HTERT RPE-1 (cell line): Measurements from ENCODE around the gene SUMF2.
"Not testable (repeated sequence)": the region's sequence is repeated elsewhere in the genome, so short reads cannot be mapped to it uniquely, and the experiment has no call there.

Experiments
- in situ Hi-C: fragments of 300-500 bp; cut with MboI; formaldehyde crosslinking; loops from 4 replicates; pipeline ENCODE4 v1.14.3; 2020; ENCODE audit warnings: low sequenced_read_pairs

SUMF2 gene

DNA sequence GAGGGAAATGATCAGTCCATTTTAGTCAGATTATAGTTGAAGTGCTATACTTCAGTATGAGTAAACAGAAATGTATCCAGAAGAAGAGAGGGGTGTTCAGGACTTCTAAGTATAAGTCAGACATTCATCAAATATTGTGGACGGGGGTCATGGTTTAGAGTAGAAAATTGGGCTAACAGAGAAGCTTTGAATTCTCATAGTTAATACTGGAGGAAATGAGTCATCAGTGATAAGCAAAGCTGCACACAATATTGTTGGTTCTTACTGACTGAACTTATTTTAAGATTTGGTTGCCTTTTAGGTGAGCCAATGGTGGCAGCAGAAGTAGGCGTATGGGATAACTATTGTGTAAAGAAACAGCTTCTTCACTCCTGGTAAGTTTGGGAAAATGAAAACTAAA, 1.7 kb upstream of the SUMF2 start:
- in situ Hi-C loops = no loop called here

DNA sequence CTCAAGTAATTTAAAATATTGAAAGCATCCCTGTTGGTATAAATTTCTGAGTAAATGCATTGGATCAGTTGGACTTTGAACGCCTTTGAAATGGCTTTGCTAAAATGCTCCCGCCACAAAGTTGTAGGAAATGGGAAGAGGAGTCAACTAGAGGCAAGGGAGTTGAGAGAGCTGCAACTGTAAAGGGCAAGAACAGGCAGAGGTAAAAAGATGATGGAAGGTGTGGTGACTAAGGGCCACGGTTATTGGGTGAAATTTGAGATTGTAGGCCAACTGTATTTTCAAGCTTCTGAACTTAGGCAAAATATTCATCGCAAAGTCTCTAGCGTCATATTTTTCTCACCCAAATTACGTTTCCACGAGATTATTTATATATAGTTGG, 595 bp upstream of the SUMF2 start:
- in situ Hi-C loops = no loop called here

DNA sequence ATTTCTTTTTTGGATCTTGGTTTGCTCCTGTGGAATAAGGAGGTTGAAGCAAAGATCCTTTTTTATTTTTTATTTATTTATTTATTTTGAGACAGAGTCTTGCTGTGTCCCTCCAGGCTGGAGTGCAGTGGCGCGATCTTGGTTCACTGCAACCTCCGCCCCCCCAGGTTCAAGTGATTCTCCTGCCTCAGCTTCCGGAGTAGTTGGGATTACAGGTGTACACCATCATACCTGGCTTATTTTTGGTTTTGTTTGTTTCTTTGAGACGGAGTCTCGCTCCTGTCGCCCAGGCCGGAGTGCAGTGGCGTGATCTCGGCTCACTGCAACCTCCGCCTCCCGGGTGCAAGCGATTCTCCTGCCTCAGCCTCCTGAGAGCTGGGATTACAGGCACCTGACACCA, 2.3 kb downstream of the SUMF2 start:
- in situ Hi-C loops = not testable (repeated sequence)

DNA sequence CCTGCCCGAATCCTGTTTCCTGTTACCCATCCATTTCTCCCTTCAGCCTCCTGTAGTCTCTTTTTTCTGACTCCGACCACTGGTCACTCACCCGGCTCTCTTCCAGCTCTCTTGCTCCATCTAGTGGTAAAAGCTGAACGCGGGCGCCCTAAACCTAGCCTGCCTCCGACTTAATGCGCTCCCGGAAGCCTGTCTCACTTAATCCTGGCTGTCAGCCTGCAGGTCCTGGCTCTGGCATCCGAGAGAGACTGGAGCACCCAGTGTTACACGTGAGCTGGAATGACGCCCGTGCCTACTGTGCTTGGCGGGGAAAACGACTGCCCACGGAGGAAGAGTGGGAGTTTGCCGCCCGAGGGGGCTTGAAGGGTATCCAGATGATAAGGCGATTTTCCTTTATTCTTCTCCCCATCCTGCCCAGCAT, 10.3 kb downstream of the SUMF2 start:
- in situ Hi-C loops = no loop called here

DNA sequence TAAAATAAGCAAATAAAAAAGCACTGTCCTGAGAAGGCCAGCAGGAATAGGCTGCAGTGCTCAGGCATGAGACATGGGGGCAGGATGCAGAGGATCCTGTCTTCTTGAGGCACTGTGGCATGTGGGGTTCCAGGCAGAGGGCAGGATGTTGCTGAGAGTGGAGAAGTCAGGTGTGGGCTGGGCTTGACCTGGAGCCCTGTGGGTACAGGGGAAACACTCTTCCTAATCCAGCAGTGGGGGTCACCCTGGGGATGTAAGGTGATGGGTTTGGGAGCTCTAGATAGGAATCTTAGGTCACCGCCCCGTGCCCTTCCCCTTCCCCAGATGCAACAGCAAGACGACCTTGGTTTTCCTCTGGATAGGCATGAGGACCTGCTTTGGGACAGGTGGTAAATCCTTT, 13.6 kb downstream of the SUMF2 start:
- in situ Hi-C loops = no loop called here

DNA sequence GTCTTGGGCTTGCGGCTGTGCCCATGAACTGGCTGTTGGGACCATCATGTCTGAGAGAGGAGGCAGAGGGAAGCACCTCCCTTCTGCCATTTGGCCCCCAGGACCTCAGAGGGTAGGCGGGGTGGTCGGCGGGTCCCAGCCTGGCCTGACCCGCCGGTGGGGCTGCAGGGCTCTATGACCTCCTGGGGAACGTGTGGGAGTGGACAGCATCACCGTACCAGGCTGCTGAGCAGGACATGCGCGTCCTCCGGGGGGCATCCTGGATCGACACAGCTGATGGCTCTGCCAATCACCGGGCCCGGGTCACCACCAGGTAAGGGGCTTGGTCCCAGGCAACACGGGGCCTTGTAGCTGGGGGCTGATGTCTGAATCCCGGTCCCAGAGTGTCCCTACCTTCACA, 14.1 kb downstream of the SUMF2 start:
- in situ Hi-C loops = no loop called here

DNA sequence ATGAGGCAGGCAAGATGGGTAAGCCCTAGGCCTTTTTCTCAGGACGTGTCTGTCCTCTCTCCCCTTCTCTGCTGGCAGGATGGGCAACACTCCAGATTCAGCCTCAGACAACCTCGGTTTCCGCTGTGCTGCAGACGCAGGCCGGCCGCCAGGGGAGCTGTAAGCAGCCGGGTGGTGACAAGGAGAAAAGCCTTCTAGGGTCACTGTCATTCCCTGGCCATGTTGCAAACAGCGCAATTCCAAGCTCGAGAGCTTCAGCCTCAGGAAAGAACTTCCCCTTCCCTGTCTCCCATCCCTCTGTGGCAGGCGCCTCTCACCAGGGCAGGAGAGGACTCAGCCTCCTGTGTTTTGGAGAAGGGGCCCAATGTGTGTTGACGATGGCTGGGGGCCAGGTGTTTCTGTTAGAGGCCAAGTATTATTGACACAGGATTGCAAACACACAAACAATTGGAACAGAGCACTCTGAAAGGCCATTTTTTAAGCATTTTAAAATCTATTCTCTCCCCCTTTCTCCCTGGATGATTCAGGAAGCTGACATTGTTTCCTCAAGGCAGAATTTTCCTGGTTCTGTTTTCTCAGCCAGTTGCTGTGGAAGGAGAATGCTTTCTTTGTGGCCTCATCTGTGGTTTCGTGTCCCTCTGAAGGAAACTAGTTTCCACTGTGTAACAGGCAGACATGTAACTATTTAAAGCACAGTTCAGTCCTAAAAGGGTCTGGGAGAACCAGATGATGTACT, 15.5 kb downstream of the SUMF2 start:
- in situ Hi-C loops = no loop called here

DNA sequence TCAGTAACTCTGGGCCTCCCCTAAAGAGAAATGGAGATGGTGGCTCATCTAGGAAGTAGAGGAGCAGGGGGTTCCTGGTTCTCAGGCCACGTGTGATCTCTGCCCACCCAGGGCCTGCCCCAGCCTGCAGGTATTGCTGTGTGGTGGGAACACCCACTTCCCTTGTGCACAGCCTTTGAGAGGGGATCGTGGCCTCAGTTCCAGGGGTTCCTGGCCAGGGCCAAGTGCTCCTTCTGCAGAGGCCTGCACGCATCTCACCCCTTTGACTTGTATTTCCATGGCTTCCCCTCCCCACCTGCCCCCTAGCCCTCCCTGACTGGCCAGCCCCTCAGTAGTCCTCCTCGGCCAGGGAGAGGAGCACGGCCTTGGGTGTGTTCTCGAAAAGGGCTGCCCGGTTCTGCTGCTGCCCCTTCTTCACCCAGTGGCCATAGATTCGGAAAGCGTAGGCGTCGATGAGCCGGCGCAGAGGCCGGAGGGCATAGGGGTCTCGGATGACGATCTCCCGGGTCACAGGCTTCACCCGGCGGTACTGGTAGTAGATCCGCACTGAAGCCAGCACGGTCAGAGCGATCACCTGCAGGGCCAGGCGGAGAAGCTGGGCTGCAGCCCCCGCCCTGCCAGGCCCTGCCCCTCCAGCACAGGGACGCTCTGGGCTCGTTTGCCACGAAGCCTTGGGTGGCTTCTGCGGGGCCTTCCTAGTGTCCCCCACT, 16.8 kb downstream of the SUMF2 start:
- in situ Hi-C loops = not testable (repeated sequence)

DNA sequence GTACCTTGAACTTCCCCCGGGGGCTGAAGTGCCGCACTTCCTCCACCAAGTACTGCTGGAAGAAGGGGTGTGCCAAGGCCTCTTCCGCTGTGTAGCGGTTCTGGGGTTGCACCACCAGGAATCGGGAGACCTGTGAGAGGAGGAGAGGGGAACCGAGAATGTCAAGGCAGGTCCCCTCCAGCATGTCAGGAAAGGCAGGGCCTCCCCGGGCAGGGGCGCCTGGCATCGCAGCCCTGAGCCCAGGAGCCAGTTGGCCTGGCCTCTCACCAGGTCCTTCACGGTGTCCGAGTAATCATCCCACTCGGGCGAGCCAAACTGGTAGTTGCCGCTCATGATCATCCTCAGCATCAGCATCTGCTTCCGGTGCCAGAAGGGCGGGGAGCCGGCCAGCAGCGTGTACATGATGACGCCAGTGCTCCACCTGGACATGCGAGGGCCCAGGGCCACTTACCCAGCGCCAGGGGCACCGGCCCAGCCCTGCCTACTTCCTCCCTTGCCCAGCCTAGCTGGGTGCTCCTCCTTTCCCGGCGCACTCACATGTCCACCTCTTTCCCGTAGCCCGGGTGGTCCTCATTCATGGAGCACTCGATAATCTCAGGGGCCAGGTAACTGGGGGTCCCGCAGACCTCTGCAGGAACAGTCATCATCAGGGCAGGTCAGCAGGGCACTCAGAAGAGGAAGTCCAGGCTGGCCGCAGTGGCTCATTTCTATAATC, 17.7 kb downstream of the SUMF2 start:
- in situ Hi-C loops = no loop called here

DNA sequence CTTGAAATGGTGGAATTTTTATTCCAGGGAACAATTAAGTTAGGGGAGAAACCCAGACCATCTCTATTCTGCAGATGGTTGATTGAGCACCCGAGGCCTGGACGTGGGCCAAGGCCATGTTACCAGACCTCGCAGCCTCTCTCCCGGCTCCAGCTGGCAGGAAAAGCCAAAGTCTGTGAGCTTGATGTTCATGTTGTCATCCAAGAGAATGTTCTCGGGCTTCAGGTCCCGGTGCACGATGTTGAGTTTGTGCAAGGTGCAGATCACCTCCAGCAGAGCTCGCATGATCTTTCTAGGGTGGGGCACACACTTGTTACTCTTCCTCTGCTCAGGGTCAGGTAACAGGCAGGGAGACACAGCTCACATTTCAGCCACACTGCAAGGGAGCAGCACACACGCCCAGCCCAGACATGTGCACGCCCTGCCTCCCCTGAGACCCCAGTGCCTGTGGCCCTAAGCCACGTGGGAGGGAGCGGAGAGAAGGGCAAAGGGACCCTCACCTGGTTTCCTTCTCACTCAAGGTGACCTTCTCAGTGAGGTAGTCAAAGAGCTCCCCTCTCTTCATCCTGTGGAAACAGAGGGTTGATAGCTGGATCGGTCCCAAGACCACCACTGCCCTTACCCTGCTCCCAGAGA, 19.2 kb downstream of the SUMF2 start:
- in situ Hi-C loops = no loop called here

DNA sequence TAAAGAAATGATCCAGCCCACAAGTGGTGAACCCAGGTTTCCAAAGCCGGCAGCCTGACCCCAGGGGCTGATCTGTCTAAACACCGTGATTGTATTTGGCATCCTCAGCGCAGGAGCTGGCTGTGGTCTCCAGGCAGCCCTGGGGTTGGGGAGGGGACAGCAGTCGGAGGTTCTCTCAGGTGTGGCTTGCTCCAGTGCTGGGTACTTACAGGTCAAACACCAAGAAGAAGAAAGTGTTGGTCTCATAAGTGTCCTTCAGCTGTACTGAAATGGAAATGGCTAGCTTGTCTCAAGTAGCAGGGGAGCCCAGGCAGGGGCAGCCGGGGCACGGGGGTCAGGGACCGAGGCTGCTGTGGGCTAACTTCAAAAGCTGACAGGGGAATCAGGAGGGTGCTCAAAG, 22.7 kb downstream of the SUMF2 start:
- in situ Hi-C loops = no loop called here

DNA sequence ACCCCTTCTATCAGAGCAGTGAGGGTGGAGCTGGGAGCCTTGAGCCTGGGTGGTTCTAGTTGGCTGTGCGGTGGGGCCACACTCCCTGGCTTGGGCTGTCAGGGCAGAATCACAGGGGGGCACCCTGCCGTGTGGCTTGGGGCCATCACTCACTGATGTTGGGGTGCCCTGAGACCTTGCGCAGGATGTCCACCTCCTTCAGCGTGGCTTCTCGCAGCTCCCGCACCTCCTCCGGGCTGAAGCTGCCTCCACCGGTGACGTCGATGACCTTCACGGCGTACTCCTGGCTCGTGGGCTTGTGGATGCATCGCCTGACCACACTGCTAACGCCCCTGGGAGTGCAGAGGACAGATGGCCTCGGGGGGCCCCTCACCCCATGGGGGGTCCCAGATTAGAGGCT, 23.4 kb downstream of the SUMF2 start:
- in situ Hi-C loops = no loop called here

DNA sequence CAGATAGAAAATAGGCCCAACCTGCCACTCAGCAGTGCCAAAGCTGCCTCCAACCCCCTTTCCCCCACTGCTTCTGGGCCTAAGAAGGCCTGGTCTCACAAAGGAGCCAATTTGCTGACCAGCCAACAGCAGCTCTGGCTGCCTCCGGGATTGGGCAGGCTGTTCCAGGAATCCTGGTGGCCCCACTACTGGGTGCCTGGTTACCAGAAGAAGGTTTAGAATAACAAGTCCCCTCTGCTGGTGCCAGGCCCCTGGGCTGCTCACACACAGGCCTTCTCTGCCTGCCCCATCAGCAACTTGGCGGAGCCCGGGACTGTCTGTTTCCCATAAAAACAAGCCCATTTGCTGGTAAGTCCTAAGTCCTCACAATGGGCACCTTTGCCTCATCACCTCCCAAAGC, 27.5 kb downstream of the SUMF2 start:
- in situ Hi-C loops = no loop called here

DNA sequence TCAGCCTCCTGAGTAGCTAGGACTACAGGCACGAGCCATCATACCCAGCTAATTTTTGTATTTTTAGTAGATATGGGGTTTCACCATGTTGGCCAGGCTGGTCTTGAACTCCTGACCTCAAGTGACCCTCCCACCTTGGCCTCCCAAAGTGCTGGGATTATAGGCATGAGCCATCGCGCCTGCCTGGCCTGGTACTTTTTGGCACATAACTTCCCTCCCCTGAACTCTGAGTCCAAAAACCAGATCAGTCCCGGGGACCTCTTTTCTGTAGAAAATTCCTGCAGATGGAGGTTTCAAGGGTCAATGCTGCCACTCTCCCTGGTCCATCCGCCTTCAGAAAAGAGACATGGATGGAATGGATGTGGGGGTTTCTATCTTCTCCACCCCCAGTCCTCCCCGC, 28.3 kb downstream of the SUMF2 start:
- in situ Hi-C loops = not testable (repeated sequence)

DNA sequence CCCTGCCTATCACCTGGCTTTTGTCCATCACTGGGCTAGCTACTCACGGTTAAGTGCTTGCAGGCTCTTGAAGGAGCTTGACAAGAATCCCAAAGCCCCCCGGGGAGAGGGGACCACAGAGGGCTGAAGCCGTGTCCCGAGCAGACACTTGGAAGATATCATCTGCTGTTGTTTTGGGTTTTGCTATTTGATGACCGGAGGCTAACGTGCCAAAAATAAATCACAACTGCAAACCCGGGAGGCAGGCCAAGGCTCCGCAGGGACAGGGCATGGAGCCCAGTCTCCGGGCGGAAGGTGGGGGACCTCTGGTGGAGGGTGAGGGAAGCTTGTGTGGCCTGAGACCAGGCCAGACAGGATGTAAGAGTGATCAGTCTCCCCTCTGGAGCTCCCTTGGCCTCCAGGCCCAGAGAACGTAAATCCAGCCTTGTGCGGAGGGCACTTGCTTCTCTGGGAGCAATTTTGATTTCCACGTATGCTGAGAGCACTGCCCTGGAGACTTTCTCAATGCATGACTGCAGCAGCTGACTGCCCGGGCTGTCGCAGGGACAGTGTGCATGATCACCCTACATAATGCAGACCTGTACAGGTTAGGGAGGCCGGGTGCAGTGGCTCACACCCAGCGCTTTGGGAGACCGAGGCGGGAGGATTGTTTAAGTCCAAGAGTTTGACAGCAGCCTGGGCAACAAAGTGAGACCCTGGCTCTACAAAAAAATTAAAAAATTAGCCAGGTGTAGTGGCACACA, 28.9 kb downstream of the SUMF2 start, which contains the start of gene PHKG1:
Gene PHKG1 (minus strand): TSS at position 164 of the 743 bp plus-strand sequence. CDS start 4,011 bp downstream, outside the sequence.
- in situ Hi-C loops = no loop called here

DNA sequence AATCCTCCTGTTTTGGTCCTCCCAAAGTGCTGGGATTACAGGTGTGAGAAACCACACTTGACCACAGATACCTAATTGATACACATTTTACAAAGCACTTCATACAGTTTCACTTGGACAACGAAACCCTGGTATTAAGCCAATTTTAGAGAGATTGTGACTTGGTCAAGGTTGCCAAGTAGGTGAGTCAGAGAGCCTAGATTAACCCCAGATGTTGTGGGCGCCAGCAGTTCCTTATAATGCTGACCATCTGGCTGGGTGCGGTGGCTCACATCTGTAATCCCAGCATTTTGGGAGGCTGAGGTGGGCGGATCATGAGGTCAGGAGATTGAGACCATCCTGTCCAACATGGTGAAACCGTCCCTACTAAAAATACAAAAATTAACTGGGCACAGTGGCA, 33.6 kb downstream of the SUMF2 start:
- in situ Hi-C loops = no loop called here

DNA sequence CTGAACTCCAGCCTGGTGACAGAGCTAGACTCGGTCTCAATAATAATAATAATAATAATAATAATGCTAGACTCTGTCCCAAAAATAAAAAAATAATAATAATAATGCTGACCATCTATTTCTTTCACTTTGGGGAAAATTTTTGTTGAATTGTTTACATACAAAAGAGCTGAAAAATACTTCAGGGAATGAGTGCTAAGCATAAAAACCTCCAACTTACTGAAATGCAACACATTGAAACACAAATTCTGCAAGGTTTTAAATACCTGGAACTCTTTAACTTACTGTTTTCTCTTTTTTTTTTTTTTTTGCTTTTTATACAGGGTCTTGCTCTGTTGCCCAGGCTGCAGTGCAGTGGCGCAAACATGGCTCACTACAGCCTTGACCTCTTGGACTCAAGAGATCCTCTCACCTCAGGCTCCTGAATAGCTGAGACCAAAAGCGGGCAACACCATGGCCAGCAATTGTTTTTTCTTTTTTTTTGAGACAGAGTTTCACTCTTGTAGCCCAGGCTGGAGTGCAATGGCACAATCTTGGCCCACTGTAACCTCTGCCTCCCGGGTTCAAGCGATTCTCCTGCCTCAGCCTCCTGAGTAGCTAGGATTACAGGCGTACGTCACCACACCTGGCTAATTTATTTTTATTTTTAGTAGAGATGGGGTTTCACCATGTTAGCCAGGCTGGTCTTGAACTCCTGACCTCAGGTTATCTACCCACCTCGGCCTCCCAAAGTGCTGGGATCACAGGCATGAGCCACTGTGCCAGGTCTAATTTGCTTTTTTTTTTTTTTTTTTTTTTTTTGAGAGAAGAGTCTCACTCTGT, 34.3 kb downstream of the SUMF2 start:
- in situ Hi-C loops = not testable (repeated sequence)

DNA sequence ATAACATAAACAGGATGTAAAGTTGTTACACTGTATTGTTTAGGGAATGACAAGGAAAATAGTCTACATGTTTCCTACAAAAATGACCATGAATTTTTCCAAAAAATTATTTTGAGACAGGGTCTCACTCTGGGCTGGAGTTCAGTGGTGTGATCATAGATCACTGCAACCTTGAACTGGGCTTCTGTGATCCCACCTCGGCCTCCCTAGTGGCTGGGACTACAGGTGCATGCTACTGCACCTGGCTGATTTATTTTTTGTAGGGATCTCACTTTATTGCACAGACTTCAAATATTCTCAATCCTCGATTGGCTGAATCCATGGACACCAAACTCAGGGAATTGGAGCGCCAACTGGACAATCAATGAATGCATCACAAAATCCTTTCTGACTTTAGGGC, 35.6 kb downstream of the SUMF2 start:
- in situ Hi-C loops = no loop called here

DNA sequence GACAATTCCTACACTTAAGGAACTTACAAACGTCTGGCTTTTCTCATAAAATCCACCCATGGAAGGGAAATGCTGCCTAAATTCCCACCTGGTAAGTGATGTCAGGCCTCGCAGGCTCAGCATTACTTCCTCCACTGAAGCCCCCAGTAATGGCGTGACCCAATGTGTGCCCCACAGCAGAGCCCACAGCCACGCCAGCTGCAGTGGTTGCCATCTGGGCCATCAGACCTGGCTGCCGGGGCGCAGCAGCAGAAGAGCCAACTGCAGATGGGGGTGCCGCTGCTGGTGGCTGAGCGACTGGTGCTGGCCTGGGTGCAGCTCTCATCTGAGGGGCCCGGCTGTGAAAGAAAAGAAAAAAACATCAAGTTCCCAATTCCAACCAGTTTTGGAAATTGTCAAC, 40.1 kb downstream of the SUMF2 start:
- in situ Hi-C loops = not testable (repeated sequence)

DNA sequence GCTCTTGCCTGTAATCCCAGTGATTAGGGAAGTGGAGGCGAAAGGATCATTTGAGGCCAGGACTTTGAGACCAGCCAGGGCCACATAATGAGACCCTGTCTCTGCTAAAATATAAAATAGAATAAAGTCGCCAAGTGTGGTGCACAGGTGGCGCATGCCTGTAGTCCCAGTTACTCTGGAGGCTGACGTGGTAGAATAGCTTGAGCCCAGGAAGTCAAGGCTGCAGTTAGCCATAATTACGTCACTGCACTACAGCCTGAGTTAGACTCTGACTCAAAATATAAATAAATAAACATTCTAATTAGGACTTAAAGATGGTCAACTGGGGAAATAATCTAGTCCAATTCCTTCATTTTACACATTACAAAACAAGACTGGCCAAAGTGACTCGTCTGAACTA, 41.4 kb downstream of the SUMF2 start:
- in situ Hi-C loops = no loop called here
